Loucy (cell line): ENCODE data around the gene VASH2.
A peak's percentile ranks its signal among the peaks of the same experiment; 100 is the strongest.

ENCODE experiments used
- H2AFZ ChIP-seq: fragments of 200-600 bp; sonication (generic); 2 replicates; pipeline ENCODE4 v1.6.0; 2016; ENCODE audit warnings: antibody characterized with exemption, mild to moderate bottlenecking, low read length, moderate library complexity
- H3F3A ChIP-seq: fragments of 200-600 bp; 2 replicates; pipeline ENCODE4 v1.6.0; 2016; ENCODE audit warnings: antibody characterized with exemption, low read depth, mild to moderate bottlenecking
- H3K27me3 ChIP-seq: fragments of 200-600 bp; sonication (generic); 2 replicates; pipeline ENCODE4 v1.6.1; 2014; ENCODE audit warnings: low read length, mild to moderate bottlenecking; ENCODE audit not compliant: insufficient read depth, poor library complexity, severe bottlenecking
- H3K36me3 ChIP-seq: fragments of 200-600 bp; sonication (generic); 2 replicates; pipeline ENCODE4 v1.6.1; 2016; ENCODE audit warnings: low read length; ENCODE audit not compliant: insufficient read depth
- H3K4me1 ChIP-seq: fragments of 200-600 bp; sonication (generic); 2 replicates; pipeline ENCODE4 v1.5.1; 2014; ENCODE audit warnings: low read length, mild to moderate bottlenecking; ENCODE audit not compliant: insufficient read depth, poor library complexity, severe bottlenecking
- H3K4me2 ChIP-seq: fragments of 200-600 bp; sonication (generic); 2 replicates; pipeline ENCODE4 v1.6.0; 2014; ENCODE audit warnings: antibody characterized with exemption, low read length, low read depth, mild to moderate bottlenecking; ENCODE audit not compliant: poor library complexity, severe bottlenecking
- H3K4me3 ChIP-seq: fragments of 200-600 bp; sonication (generic); 2 replicates; pipeline ENCODE4 v1.5.1; 2014; ENCODE audit warnings: low read length, mild to moderate bottlenecking, mixed read lengths; ENCODE audit not compliant: poor library complexity, severe bottlenecking
- H3K79me2 ChIP-seq: fragments of 200-600 bp; sonication (generic); 2 replicates; pipeline ENCODE4 v1.6.1; 2014; ENCODE audit warnings: low read length; ENCODE audit not compliant: insufficient read depth
- H3K9ac ChIP-seq: fragments of 200-600 bp; sonication (generic); 2 replicates; pipeline ENCODE4 v1.6.0; 2014; ENCODE audit warnings: mild to moderate bottlenecking, low read depth, low read length, moderate library complexity; ENCODE audit not compliant: poor library complexity, severe bottlenecking
- H3K9me2 ChIP-seq: fragments of 200-600 bp; sonication (generic); replicated peaks from 2 replicates; pipeline ENCODE4 v1.6.1; 2016; ENCODE audit warnings: low read depth, low read length, mixed read lengths
- H3K9me3 ChIP-seq: fragments of 200-600 bp; sonication (generic); 2 replicates; pipeline ENCODE4 v1.6.1; 2014; ENCODE audit warnings: mild to moderate bottlenecking, antibody characterized with exemption, low read length, low read depth; ENCODE audit not compliant: insufficient read depth
- H4K20me1 ChIP-seq: fragments of 200-600 bp; sonication (generic); 2 replicates; pipeline ENCODE4 v1.6.0; 2014; ENCODE audit warnings: antibody characterized with exemption, low read length, mild to moderate bottlenecking; ENCODE audit not compliant: insufficient read depth, poor library complexity, severe bottlenecking
- EZH2phosphoT487 ChIP-seq: fragments of 200-600 bp; IDR thresholded peaks from 2 replicates; pipeline ENCODE4 v1.6.1; 2018; ENCODE audit warnings: antibody characterized with exemption, mild to moderate bottlenecking, moderate library complexity, borderline replicate concordance
- TF ChIP-seq, protein P1 (sequence below): fragments of 200-600 bp; sonication (generic); conservative IDR thresholded peaks from 2 replicates; pipeline ENCODE4 v1.5.1; 2014; ENCODE audit warnings: mild to moderate bottlenecking, antibody characterized with exemption, low read length

The VASH2 gene

DNA sequence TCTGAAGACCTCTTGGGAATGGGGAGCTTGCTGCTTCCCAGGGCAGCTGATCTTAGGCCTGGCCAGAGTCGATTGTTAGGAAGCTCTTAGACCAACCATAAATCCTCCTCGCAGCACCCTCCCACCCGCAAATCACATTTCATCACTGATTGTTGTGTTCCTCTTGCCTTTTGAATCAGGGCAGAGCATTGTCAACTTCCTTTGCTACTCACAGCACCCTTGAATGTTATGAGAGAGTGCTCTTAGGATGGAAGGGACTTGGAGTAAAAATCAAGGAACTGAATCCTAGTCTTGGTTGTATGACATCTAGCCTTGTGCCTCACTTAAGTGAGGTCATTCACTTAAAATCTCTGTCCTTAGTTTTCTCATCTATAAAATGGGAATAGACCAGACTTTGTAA is 3.0 kb downstream of the VASH2 start:
- H3K4me2 ChIP-seq, result peak overlapping the region; percentile 97
- no peaks in the 10 kb centered on the region for H3K36me3 ChIP-seq
- no peaks in the 10 kb centered on the region for H3K9me2 ChIP-seq
- no peaks in the 10 kb centered on the region for H3F3A ChIP-seq
- no peak for TF ChIP-seq EZH2phosphoT487
- TF ChIP-seq, protein P1, sequence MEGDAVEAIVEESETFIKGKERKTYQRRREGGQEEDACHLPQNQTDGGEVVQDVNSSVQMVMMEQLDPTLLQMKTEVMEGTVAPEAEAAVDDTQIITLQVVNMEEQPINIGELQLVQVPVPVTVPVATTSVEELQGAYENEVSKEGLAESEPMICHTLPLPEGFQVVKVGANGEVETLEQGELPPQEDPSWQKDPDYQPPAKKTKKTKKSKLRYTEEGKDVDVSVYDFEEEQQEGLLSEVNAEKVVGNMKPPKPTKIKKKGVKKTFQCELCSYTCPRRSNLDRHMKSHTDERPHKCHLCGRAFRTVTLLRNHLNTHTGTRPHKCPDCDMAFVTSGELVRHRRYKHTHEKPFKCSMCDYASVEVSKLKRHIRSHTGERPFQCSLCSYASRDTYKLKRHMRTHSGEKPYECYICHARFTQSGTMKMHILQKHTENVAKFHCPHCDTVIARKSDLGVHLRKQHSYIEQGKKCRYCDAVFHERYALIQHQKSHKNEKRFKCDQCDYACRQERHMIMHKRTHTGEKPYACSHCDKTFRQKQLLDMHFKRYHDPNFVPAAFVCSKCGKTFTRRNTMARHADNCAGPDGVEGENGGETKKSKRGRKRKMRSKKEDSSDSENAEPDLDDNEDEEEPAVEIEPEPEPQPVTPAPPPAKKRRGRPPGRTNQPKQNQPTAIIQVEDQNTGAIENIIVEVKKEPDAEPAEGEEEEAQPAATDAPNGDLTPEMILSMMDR, result no peak
- no peak overlapping the region for H3K4me3 ChIP-seq
- H4K20me1 ChIP-seq, result no peaks in the 10 kb centered on the region
- no peaks in the 10 kb centered on the region for H3K9me3 ChIP-seq
- no peak overlapping the region for H2AFZ ChIP-seq
- no peak overlapping the region for H3K9ac ChIP-seq
- H3K79me2 ChIP-seq, result peaks cover 7% of the 10 kb centered on the region; the same call in 1 of the 2 replicates
- peaks cover 56% of the 10 kb centered on the region for H3K4me1 ChIP-seq
- no peaks in the 10 kb centered on the region for H3K27me3 ChIP-seq

DNA sequence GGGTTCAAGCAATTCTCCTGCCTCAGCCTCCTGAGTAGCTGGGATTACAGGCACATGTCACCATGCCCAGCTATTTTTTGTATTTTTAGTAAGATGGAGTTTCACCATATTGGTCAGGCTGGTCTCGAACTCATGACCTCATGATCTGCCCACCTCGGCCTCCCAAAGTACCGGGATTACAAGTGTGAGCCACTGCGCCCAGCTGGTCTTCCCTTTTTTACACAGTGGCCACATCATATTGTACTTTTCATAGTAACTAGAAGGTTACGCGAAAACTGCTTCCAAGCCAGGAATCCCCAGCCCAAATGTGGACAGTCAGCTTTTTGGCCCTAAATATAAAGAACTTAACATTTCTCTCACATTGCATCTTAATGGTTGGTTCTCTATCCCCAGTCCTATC is 4.2 kb downstream of the VASH2 start:
- H3K9ac ChIP-seq, result no peak overlapping the region
- no peaks in the 10 kb centered on the region for H4K20me1 ChIP-seq
- no peaks in the 10 kb centered on the region for H3K9me3 ChIP-seq
- H3K79me2 ChIP-seq, result peaks cover 7% of the 10 kb centered on the region; the same call in 1 of the 2 replicates
- H3K27me3 ChIP-seq, result no peaks in the 10 kb centered on the region
- no peak overlapping the region for H3K4me2 ChIP-seq
- no peak overlapping the region for H3K4me3 ChIP-seq
- TF ChIP-seq, protein P1, result no peak
- TF ChIP-seq EZH2phosphoT487, result no peak
- no peaks in the 10 kb centered on the region for H3F3A ChIP-seq
- peaks cover 68% of the 10 kb centered on the region for H3K4me1 ChIP-seq
- H3K9me2 ChIP-seq, result no peaks in the 10 kb centered on the region
- H2AFZ ChIP-seq, result no peak overlapping the region
- no peaks in the 10 kb centered on the region for H3K36me3 ChIP-seq

DNA sequence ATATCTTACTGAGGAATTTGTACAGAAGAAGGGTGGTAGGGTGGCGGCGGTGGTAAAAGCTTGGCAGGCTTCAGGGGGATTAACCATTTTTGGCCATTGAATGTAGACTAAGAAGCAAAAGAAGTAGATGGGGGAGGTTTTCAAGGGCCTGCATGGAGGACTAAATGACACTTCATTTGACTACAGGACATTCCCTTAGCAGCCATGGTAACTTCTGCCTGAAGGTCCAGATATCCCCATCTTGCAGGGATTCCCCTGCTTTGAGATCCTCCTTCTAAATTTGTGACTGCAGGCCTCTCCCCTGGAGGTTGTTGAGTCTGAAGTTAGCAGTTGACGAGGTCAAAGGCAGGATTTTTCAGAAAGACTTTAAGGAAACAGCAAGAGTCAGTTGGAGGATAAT is 4.8 kb downstream of the VASH2 start:
- Histone ChIP-seq H3K36me3 (no peaks in the 10 kb centered on the region), H3K27me3 (no peaks in the 10 kb centered on the region), H3K4me3 (no peak overlapping the region), H3K4me2 (peak overlapping the region; percentile 55), H3K9ac (peak overlapping the region; percentile 47), H3F3A (no peaks in the 10 kb centered on the region), H2AFZ (no peak overlapping the region), H3K9me3 (no peaks in the 10 kb centered on the region), H3K79me2 (peaks cover 7% of the 10 kb centered on the region; the same call in 1 of the 2 replicates), H3K9me2 (no peaks in the 10 kb centered on the region), H3K4me1 (peaks cover 69% of the 10 kb centered on the region), H4K20me1 (no peaks in the 10 kb centered on the region)
- TF ChIP-seq, protein P1, result no peak
- TF ChIP-seq EZH2phosphoT487, result no peak
